Ovary (tissue), 3 donors: ENCODE results near the gene VASN.

ENCODE experiments used
- CTCF ChIP-seq, 3 donors: fragments of 450-650 bp in 2 of 3; fragments of 200-600 bp in 1 of 3; IDR thresholded peaks; one replicate each; pipeline versions ENCODE4 v1.5.1 to v1.8.0; 2016 to 2022; ENCODE audit warnings: antibody characterized with exemption in 3 of 3, mild to moderate bottlenecking in 1 of 3
- EP300 ChIP-seq: sonication (generic); formaldehyde crosslinking; IDR thresholded peaks from one replicate; pipeline ENCODE4 v1.6.1; 2017; ENCODE audit warnings: antibody characterized with exemption
- POLR2A ChIP-seq: fragments of 450-650 bp; IDR thresholded peaks from one replicate; pipeline ENCODE4 v1.6.1; 2017; ENCODE audit warnings: antibody characterized with exemption, mild to moderate bottlenecking, moderate library complexity
- donor health status: DM: no; HTN: no; CAD: no.

- TF ChIP-seq CTCF (IDR thresholded peaks at IDR 0.05) (no peak), POLR2A (no peak), EP300 (no peak)
Observed at GRCh38 chr16:4420505-4421105, 49.0 kb downstream of the VASN start.
